Retinal pigment epithelial cell (primary cell): Measurements from ENCODE around the gene STX7.

Experiments
- DNase-seq: peaks from one replicate; pipeline ENCODE4 v3.0.0-alpha.2; 2010; ENCODE audit warnings: low read depth
- H3K4me3 ChIP-seq: 2 replicates; pipeline ENCODE4 v1.5.1; 2011; ENCODE audit warnings: mild to moderate bottlenecking, low read length, control low read depth, moderate library complexity
- CTCF ChIP-seq: conservative IDR thresholded peaks from 2 replicates; pipeline ENCODE4 v1.5.1; 2011; ENCODE audit warnings: low read depth, low read length, control low read depth, inconsistent platforms

Gene STX7

GRCh38 chr6:132496519-132497180 lies 16.3 kb downstream of the STX7 start:
- no peak for TF ChIP-seq CTCF
- no peak for DNase-seq
- H3K4me3 ChIP-seq, result no peak overlapping the region

GRCh38 chr6:132495604-132496079 lies 17.3 kb downstream of the STX7 start:
- H3K4me3 ChIP-seq, result no peak overlapping the region
- DNase-seq, result no peak
- no peak for TF ChIP-seq CTCF

- DNase-seq, result no peak
- no peak for TF ChIP-seq CTCF
- no peak overlapping the region for H3K4me3 ChIP-seq
These were observed 18.0 kb downstream of the STX7 start for GRCh38 chr6:132494954-132495353.

GRCh38 chr6:132491881-132492280 lies 21.0 kb downstream of the STX7 start:
- no peak for DNase-seq
- no peak for TF ChIP-seq CTCF
- H3K4me3 ChIP-seq, result no peak overlapping the region

- no peak for DNase-seq
- no peak for TF ChIP-seq CTCF
- H3K4me3 ChIP-seq, result no peak overlapping the region
These were observed 21.6 kb downstream of the STX7 start for GRCh38 chr6:132491303-132491702.

GRCh38 chr6:132490478-132491204 lies 22.3 kb downstream of the STX7 start:
- no peak overlapping the region for H3K4me3 ChIP-seq
- DNase-seq, result no peak
- no peak for TF ChIP-seq CTCF

GRCh38 chr6:132490024-132490423 lies 22.9 kb downstream of the STX7 start:
- no peak for DNase-seq
- no peak overlapping the region for H3K4me3 ChIP-seq
- TF ChIP-seq CTCF, result no peak
